Activated CD4-positive, alpha-beta T cell treated with anti-CD3 and anti-CD28 coated beads, Interleukin-2, amount 10 ng/mL, durations not matched to agents 7 days and 5 days (primary cell): ENCODE results near the gene FAM241A. TPM values are rescaled to one million over a fixed set of nuclear protein-coding genes. Genes with fewer than 3 reads are reported as not detected.

Experiments
- CTCF ChIA-PET: fragments of 350-600 bp; sonication (Branson Sonifier 250); formaldehyde crosslinking; loops from one replicate; lab custom pipeline; 2021; ENCODE audit warnings: antibody characterized with exemption; lab: Charles Lee
- POLR2A ChIA-PET: fragments of 350-600 bp; sonication (Branson Sonifier 250); formaldehyde crosslinking; loops from one replicate; lab custom pipeline; 2021; ENCODE audit warnings: antibody characterized with exemption; lab: Charles Lee
- DNase-seq: peaks from one replicate; pipeline ENCODE4 v3.0.0-alpha.2; 2020
- H3K27ac Mint-ChIP-seq: one replicate; pipeline ENCODE4 v1.8.0; 2021; ENCODE audit warnings: mild to moderate bottlenecking, moderate library complexity, mixed read lengths
- H3K27me3 Mint-ChIP-seq: one replicate; pipeline ENCODE4 v1.8.0; 2021; ENCODE audit warnings: mixed read lengths
- H3K36me3 Mint-ChIP-seq: one replicate; pipeline ENCODE4 v1.8.0; 2021; ENCODE audit warnings: low read depth, mixed read lengths
- H3K4me1 Mint-ChIP-seq: one replicate; pipeline ENCODE4 v1.8.0; 2021; ENCODE audit warnings: mixed read lengths
- H3K4me3 Mint-ChIP-seq: one replicate; pipeline ENCODE4 v1.8.0; 2021; ENCODE audit warnings: mild to moderate bottlenecking, moderate library complexity, mixed read lengths
- H3K9me3 Mint-ChIP-seq: one replicate; pipeline ENCODE4 v1.8.0; 2021; ENCODE audit warnings: mixed read lengths
- total RNA-seq, 2 experiments: library from RNA; stranded (reverse); gene quantifications; one replicate each; pipeline ENCODE4 v1.2.3, GENCODE V29; 2021

FAM241A gene
- total RNA-seq, 2 experiments from 2014 or later = 1.2 to 1.5 TPM

DNA sequence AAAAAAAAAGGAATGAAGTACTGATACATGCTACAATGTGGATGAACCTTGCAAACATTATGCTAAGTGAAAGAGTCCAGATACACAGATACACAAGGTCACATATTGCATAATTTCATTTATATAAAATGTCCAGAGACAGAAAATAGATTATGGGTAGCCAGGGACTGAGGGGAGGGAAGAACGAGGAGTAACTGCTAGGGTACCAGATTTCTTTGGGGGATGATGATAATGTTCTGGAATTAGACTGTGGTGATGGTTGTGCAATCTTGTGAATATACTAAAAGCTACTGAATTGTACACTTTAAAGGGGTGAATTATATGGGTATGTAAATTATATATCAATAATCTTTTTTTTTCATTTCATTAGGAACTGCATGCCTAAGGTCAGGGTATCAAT lies 65.5 kb downstream of the FAM241A start:
- Mint-ChIP-seq H3K4me1 (peaks cover 5% of the 10 kb centered on the region), H3K36me3 (no peaks in the 10 kb centered on the region), H3K4me3 (no peak overlapping the region), H3K27ac (no peak overlapping the region), H3K27me3 (peaks cover 2% of the 10 kb centered on the region), H3K9me3 (no peaks in the 10 kb centered on the region)
- DNase-seq = no peak
- POLR2A ChIA-PET = no interaction called here
- CTCF ChIA-PET = interaction anchor here (0.7 kb wide), 1 partner anchor 508 kb away, joined by 3 read pairs; no protein-coding TSS in a partner anchor

DNA sequence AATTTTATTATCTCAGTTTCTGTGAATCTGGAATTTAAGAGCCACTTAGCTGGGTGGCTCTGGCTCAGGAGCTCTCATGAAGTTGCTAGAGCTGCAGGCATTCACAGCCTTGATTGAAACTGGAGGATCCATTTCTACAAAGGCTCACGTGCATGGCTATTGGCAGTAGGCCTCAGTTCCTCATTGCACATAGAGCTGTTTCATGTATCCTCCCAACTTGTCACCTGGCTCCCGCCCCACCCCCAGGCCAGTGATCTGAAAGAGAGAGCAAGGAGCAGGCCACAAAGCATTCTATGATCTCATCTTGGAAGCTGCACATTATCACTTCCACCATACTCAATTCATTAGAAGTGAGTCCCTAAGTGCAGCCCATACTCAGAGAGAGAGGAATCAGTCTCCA lies 67.8 kb downstream of the FAM241A start:
- DNase-seq = no peak
- H3K36me3 Mint-ChIP-seq = no peaks in the 10 kb centered on the region
- H3K27ac Mint-ChIP-seq = no peak overlapping the region
- H3K4me3 Mint-ChIP-seq = no peak overlapping the region
- peaks cover 5% of the 10 kb centered on the region for H3K4me1 Mint-ChIP-seq
- CTCF ChIA-PET = interaction anchor here (0.8 to 2.2 kb wide), 2 partner anchors 11 to 311 kb away, joined by 5 read pairs; no protein-coding TSS in a partner anchor
- POLR2A ChIA-PET = no interaction called here
- H3K9me3 Mint-ChIP-seq = no peaks in the 10 kb centered on the region
- H3K27me3 Mint-ChIP-seq = peaks cover 2% of the 10 kb centered on the region

DNA sequence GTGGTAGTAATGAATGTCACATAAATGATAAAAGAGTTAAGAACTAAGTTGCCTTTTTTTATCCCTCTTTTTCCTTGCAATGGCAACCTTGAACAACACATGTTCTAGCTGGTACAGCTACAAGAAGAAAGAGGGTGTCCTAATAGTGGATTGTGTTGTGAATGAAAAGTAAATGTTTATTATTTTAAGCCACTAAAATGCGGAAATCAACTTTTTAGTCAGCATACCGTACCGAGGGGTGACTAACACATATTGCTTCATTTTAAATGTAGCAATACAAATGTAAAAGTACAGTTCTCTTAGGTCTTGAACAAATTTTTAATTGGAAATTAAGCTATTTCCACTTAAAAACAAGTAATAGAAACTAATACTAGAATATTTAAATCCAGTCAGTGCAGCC lies 68.6 kb downstream of the FAM241A start:
- Mint-ChIP-seq H3K27ac (no peak overlapping the region), H3K4me1 (peaks cover 5% of the 10 kb centered on the region), H3K36me3 (no peaks in the 10 kb centered on the region), H3K9me3 (no peaks in the 10 kb centered on the region), H3K4me3 (no peak overlapping the region), H3K27me3 (peaks cover 2% of the 10 kb centered on the region)
- ChIA-PET POLR2A (no interaction called here), CTCF (interaction anchor here (1.4 to 2.2 kb wide), 2 partner anchors 19 to 311 kb away, joined by 5 read pairs; no protein-coding TSS in a partner anchor)
- no peak for DNase-seq

DNA sequence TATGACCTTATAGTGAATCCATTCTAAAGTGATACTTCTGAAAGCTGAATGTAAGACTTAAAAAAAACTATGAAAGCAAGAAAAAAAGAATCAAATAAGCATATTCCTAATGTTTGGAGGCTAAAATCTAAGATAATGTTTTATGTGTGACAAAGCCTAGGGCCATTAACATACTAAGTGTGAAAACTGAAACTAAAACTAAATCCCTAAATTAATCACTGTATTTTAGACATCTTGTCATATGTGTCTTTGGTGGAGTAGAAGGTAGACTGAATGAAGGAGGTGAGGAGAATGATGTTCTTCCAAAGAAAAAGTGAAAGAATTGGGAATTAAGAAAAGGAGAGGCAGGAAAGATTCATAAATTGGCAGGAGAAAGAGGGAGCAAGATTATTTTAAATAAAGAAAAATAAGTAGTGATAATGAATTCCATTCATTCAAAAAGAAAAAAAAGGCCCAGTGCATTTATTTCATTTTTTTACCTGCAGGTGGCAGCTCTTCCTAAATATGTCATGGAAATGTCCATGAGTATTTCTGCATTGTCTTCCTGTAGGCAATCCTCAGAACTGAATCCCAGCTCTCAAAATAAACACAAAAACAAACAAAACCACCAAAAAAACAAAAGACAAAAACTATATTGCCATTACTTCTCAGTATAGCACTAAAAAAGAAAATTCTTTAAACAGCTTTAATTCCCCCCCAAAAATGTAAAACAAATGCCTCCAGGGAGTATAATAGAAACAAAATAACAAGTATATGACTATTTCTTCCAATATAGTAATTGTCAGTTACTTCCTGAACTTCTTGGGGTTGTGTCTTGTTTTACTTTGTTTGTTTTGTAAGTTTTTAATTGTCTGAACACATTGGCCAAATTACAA lies 69.4 kb downstream of the FAM241A start:
- ChIA-PET POLR2A (interaction anchor here (0.6 kb wide), 1 partner anchor 15 kb away, joined by 4 read pairs; no protein-coding TSS in a partner anchor), CTCF (interaction anchor here (1.4 to 2.2 kb wide), 2 partner anchors 18 to 310 kb away, joined by 5 read pairs; no protein-coding TSS in a partner anchor)
- no peaks in the 10 kb centered on the region for H3K9me3 Mint-ChIP-seq
- peaks cover 5% of the 10 kb centered on the region for H3K4me1 Mint-ChIP-seq
- no peak for DNase-seq
- H3K36me3 Mint-ChIP-seq = no peaks in the 10 kb centered on the region
- H3K4me3 Mint-ChIP-seq = no peak overlapping the region
- H3K27me3 Mint-ChIP-seq = peaks cover 2% of the 10 kb centered on the region
- H3K27ac Mint-ChIP-seq = no peak overlapping the region

DNA sequence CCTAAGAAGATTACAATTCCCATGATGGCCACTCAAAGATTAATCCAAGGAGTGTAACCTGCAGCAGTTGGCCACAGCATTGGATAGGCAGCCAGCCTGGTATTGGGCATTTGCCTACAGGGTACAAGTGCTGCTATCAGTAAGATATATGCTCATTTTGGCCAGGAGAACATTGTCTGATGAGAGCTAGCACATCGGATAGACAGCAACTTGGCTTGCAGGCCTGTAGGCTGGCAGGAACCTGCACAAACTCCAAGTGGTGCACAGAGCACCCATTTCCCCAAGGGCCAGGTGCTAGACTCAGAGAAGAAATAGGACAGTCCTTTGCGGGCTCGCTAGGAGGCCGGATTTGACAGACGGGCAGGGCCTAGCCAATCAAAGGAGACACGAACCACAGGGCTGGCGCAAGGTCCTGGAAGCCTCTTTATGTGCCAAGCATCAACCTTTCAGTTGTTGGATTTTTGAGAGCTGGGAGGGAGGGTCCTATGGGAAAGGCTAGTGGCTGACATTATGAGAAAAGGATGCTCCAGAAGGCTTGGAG lies 74.6 kb downstream of the FAM241A start:
- POLR2A ChIA-PET = no interaction called here
- Mint-ChIP-seq H3K36me3 (no peaks in the 10 kb centered on the region), H3K4me1 (peaks cover 5% of the 10 kb centered on the region), H3K27me3 (peaks cover under 1% of the 10 kb centered on the region), H3K27ac (no peak overlapping the region), H3K9me3 (peaks cover 2% of the 10 kb centered on the region), H3K4me3 (no peak overlapping the region)
- DNase-seq = no peak
- CTCF ChIA-PET = interaction anchor here (0.6 to 1.3 kb wide), 2 partner anchors 8 to 368 kb away, joined by 3 to 4 read pairs; no protein-coding TSS in a partner anchor

DNA sequence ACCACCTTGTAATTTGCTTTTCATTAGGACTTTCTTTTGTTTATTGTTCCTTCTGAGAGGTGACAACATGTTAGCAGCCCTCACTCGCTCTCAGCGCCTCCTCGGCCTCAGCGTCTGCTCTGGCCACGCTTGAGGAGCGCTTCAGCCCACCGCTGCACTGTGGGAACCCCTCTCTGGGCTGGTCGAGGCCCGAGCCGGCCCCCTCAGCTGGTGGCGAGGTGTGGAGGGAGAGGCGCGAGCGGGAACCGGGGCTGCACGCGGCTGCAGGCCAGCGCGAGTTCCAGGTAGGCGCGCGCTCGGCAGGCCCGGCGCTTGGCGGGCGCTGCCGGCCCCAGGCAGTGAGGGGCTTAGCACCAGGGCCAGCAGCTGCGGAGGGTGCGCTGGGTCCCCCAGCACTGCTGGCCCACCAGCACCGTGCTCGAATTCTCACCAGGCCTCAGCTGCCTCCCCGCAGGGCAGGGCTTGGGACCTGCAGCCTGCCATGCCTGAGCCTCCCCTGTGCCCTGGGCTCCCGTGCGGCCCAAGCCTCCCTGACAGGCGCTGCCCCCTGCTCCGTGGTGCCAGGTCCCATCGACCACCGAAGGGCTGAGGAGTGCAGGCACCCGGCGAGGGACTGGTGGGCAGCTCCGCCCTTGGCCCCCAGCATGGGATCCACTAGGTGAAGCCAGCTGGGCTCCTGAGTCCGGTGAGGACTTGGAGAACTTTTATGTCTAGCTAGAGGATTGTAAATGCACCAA lies 77.1 kb downstream of the FAM241A start:
- Mint-ChIP-seq H3K4me1 (peaks cover 6% of the 10 kb centered on the region), H3K36me3 (no peaks in the 10 kb centered on the region), H3K9me3 (peaks cover 2% of the 10 kb centered on the region), H3K27me3 (peaks cover 9% of the 10 kb centered on the region), H3K27ac (no peak overlapping the region), H3K4me3 (no peak overlapping the region)
- ChIA-PET POLR2A (no interaction called here), CTCF (no interaction called here)
- no peak for DNase-seq

DNA sequence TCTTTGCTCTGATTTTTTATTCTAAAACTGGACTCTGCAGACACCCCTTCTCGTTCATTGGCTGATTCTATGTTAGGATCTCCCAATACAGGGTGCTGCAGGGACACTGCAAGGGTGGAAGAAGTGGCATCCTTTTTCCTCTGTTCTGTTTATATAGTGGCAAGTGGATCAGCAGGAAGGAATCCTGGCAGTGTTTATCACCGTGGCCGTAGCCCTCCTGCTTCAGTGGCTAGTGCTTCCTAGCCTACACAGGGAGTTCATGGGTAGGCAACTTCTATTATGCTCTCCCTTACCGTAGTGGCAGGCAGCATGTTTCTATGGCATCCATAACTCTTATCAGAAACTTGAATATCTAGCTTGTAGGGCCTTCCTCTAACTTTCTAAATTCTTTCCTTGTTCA lies 79.9 kb downstream of the FAM241A start:
- Mint-ChIP-seq H3K4me1 (peaks cover 10% of the 10 kb centered on the region), H3K9me3 (peaks cover 2% of the 10 kb centered on the region), H3K36me3 (no peaks in the 10 kb centered on the region), H3K27ac (no peak overlapping the region), H3K27me3 (peaks cover 9% of the 10 kb centered on the region), H3K4me3 (no peak overlapping the region)
- CTCF ChIA-PET = interaction anchor here (1.2 kb wide), 1 partner anchor 11 kb away, joined by 4 read pairs; no protein-coding TSS in a partner anchor
- no peak for DNase-seq
- POLR2A ChIA-PET = no interaction called here

DNA sequence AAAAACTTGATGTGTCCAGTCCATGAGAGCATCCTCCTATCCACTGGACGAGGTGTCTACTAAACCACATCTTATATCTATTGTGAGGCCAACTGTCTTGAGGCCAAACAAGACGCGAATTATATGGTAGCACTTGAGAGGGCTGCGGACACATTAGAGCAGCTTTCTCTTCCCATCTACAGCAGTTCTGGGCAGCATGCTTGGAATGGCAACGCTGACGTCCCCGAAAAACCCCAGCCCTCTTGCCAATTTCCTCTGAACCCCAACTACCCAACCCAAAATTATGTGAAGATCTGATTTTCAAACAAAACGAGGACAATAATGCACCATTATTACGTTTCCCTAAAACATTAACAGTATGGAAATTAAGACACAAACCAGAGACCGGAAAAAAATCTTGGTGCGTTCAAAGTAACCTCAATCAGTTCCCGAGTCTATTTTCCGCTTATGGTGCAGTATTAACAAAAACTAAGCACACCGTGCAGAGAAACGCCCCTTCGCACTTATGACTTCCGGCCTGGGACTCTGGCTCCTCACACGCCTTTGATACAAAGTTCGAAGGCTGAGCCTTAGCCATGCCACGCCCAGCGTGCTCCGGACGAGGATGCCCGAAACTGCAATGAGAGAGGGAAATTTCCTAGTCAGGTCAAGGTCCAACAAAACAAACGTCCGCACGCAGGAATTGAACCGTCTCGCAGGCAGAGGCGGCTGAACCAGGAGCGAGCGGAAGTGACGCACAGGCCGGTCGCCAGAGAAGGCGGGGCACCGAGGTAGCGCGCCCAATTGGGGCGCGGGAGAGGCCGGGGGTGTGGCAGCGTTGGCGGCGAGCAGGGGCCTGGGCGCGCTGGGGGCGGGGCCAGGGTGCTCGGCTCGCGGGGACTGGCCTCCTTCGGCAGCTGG lies 85.9 kb downstream of the FAM241A start:
- Mint-ChIP-seq H3K36me3 (no peaks in the 10 kb centered on the region), H3K27ac (peak overlapping the region; percentile 98), H3K4me1 (peaks cover 37% of the 10 kb centered on the region), H3K4me3 (peak overlapping the region; percentile 89), H3K27me3 (no peaks in the 10 kb centered on the region), H3K9me3 (no peaks in the 10 kb centered on the region)
- peak; percentile 96 for DNase-seq
- ChIA-PET CTCF (interaction anchor here (1.0 to 1.5 kb wide), 4 partner anchors 9 to 62 kb away, joined by 3 to 4 read pairs (median 4); no protein-coding TSS in a partner anchor), POLR2A (no interaction called here)

DNA sequence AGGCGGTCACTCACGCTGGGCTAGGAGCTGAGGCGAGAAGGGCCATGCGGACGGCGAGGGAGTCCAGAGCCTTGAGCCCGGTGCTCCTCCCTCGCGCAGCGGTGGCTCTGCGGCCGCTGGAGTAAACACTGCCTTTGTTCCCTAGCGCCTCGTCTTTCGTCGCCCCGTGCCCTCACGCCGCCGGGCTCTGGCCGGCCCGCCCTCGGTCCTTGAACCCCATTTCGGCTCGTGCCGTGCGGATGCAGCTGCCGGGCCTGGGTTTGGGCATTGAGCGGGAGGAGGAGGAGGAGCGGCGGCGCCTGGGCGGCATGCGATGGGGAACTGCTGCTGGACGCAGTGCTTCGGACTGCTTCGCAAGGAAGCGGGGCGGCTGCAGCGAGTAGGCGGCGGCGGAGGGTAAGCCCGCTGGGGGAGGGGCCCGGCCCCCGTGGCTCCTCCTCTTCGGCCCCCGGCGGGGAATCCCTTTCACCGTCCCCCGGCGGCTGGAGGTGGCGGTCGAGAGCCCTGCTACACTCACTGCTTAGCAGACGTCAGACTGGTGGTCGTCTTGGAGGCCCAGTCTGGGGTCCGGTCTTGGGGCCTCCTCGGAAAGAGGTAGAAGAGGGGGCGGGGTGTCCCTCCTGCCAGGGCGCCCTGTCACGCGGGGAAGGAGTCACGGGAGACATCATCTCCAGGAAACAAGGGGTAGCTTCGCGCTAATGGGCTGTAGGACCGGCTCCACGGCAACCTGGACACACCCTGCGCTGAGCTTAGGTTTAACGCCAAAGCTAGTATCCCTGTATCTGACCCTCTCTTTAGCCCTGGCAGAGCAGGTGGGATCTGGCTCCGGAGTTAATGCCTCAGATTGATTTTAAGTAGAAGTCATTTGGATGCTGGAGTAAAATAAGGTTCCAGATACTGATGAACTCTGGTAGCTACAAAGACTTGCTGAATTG lies 86.8 kb downstream of the FAM241A start, which contains the start of gene AP1AR:
TSS of gene AP1AR (plus strand) at position 9 of the 935 bp plus-strand sequence. CDS start at position 314, 305 bp downstream.
- DNase-seq = peak; percentile 74
- peak within 1 kb of the TSS; percentile 98 for H3K27ac Mint-ChIP-seq
- H3K4me1 Mint-ChIP-seq = peaks cover 37% of the 10 kb centered on the region
- no peaks in the 10 kb centered on the region for H3K9me3 Mint-ChIP-seq
- ChIA-PET POLR2A (no interaction called here), CTCF (interaction anchor here (0.7 to 1.5 kb wide), 8 partner anchors 8 to 133 kb away, joined by 3 to 5 read pairs (median 4); no protein-coding TSS in a partner anchor)
- no peaks in the 10 kb centered on the region for H3K36me3 Mint-ChIP-seq
- peak within 1 kb of the TSS; percentile 89 for H3K4me3 Mint-ChIP-seq
- no peaks in the 10 kb centered on the region for H3K27me3 Mint-ChIP-seq

DNA sequence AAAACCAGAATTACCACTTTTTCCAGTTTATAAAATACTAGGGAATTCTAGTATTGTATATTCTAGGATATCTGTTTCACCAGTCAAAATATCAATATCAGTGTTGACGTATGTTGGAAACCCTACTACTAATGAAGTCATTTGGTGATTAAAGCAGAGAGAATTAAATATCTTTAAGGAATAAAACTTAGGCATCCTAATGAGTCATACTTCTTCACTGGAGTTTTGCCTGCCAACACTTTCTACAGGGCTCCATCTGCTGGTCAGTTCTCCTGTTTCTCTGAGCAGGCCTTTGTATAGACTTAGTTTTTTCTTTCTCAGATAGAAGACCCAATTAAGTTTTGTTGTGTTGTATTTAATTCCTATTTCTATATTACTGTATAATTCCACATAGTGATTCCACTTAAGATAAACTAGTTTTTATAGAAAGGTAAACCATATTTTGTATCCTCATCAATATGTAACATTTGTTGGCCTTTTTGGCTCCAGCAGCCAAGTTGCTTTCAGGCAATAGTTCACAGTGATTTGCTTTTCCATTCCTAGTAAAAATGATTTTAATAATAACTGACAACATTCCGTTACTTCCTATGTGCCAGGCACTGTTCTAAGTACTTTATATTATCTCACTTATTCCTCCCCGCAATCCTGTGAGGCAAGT lies 89.8 kb downstream of the FAM241A start:
- ChIA-PET CTCF (interaction anchor here (0.6 to 1.8 kb wide), 5 partner anchors 10 to 136 kb away, joined by 3 to 5 read pairs (median 4); no protein-coding TSS in a partner anchor), POLR2A (no interaction called here)
- Mint-ChIP-seq H3K36me3 (peaks cover 1% of the 10 kb centered on the region), H3K27me3 (no peaks in the 10 kb centered on the region), H3K4me1 (peaks cover 41% of the 10 kb centered on the region), H3K27ac (no peak overlapping the region), H3K9me3 (no peaks in the 10 kb centered on the region), H3K4me3 (no peak overlapping the region)
- DNase-seq = peak; percentile 71
